GM20000 (cell line): ENCODE results near the gene LRRC23.

ENCODE experiments used
- DNase-seq: peaks from one replicate; pipeline ENCODE4 v3.0.0; 2012; ENCODE audit warnings: low spot score
- CTCF ChIP-seq: IDR thresholded peaks from 2 replicates; pipeline ENCODE4 v1.5.1; 2012; ENCODE audit warnings: mild to moderate bottlenecking, control low read depth; ENCODE audit errors: extremely low read depth, missing control alignments

LRRC23 gene

GRCh38 chr12:6921996-6922946 is 17.6 kb downstream of the LRRC23 start:
- TF ChIP-seq CTCF, result no peak
- no peak for DNase-seq

GRCh38 chr12:6923003-6923732 is 18.5 kb downstream of the LRRC23 start:
- no peak for TF ChIP-seq CTCF
- DNase-seq, result no peak

- no peak for TF ChIP-seq CTCF
- DNase-seq, result no peak
These were observed 19.2 kb downstream of the LRRC23 start for GRCh38 chr12:6923851-6924250.

- DNase-seq, result no peak
These were observed 20.6 kb downstream of the LRRC23 start for GRCh38 chr12:6925239-6925539.

GRCh38 chr12:6925540-6926279 is 21.1 kb downstream of the LRRC23 start:
- no peak for TF ChIP-seq CTCF
- no peak for DNase-seq

More at GRCh38 chr12:6925239-6925539, 20.6 kb downstream of the LRRC23 start:
- TF ChIP-seq CTCF, result no peak

GRCh38 chr12:6927379-6928021 is 22.9 kb downstream of the LRRC23 start, which contains the start of gene ATN1:
TSS of gene ATN1 (plus strand) at chr12:6927959. CDS start at chr12:6934002, 6,043 bp downstream.
- TF ChIP-seq CTCF, result no peak
- peak; percentile 85 for DNase-seq
